ENCODE data around the gene TMEM61.

The TMEM61 gene

DNA sequence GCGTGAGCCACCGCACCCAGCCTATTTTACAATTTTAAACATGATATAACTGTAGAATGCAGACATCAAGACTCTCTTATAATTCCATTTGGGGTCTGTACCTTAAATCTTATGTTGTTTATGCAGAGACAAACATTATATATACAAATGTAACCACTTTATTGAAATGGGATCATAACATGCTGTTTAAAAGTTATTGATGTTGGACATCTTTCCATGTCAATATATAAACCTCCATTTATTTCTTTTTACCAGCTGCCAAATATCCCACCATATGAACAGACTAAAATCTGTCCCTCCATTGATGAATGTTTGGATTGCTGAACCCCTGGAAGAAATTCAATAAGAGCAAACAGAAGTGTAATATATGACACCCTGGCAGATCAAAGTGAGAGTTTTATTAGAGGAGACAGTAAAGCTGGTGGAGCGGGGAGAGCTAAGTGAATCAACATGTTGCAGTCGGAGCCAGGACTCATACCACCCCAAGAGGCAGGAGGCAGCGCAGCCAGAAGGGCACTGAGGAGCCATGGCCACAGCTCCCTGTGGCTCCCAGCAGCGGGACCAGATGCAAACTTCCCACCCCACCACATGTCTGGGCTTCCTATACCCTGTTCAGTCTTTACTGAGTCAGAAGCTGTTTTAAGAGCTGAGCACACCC, 54.2 kb downstream of the TMEM61 start:
- Histone ChIP-seq H3K9me3 (no peaks in the 10 kb centered on the region), H3K36me3 (no peaks in the 10 kb centered on the region), H3K27ac (no peak overlapping the region), H3K4me1 (ENCODE audit: control insufficient read depth in 1 of 2, insufficient read depth in 1 of 2, low read depth in 1 of 2, low read length in 1 of 2) (peaks cover 48 to 57% of the 10 kb centered on the region in 2 experiments), H3K27me3 (peaks cover 11% of the 10 kb centered on the region), H3K4me3 (ENCODE audit: low read depth in 1 of 2, low read length in 1 of 2) (no peak overlapping the region)
- TF ChIP-seq, protein P1, sequence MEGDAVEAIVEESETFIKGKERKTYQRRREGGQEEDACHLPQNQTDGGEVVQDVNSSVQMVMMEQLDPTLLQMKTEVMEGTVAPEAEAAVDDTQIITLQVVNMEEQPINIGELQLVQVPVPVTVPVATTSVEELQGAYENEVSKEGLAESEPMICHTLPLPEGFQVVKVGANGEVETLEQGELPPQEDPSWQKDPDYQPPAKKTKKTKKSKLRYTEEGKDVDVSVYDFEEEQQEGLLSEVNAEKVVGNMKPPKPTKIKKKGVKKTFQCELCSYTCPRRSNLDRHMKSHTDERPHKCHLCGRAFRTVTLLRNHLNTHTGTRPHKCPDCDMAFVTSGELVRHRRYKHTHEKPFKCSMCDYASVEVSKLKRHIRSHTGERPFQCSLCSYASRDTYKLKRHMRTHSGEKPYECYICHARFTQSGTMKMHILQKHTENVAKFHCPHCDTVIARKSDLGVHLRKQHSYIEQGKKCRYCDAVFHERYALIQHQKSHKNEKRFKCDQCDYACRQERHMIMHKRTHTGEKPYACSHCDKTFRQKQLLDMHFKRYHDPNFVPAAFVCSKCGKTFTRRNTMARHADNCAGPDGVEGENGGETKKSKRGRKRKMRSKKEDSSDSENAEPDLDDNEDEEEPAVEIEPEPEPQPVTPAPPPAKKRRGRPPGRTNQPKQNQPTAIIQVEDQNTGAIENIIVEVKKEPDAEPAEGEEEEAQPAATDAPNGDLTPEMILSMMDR (IDR thresholded peaks at IDR 0.05) = no peak

DNA sequence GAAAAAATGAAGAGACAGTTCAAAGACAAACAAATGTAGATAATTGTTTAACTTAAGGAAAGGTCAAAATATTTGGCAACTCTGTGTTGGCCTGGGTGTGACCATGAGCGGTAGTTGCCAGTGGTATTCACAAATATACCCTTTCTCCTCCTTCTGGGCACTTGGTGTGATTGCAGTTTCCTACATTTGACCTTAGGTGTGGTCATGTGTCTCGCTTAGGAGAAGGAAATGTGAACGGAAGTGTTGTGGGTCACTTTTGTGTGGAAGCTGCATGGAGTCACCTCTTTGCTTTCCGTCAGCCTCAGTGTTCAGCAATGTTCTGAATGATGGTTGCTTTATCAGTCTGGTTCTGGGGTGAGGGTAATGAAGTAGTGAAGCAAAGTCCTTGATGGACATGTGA, 55.5 kb downstream of the TMEM61 start:
- Histone ChIP-seq H3K4me3 (ENCODE audit: low read depth in 1 of 2, low read length in 1 of 2) (peak overlapping the region in 1 of 2 experiments; percentile 12), H3K9me3 (no peaks in the 10 kb centered on the region), H3K27me3 (peaks cover 24% of the 10 kb centered on the region), H3K36me3 (no peaks in the 10 kb centered on the region), H3K27ac (peak overlapping the region; percentile 60), H3K4me1 (ENCODE audit: control insufficient read depth in 1 of 2, insufficient read depth in 1 of 2, low read depth in 1 of 2, low read length in 1 of 2) (peaks cover 59 to 70% of the 10 kb centered on the region in 2 experiments)
- TF ChIP-seq, protein P1 (IDR thresholded peaks at IDR 0.05) = peak; percentile 16

DNA sequence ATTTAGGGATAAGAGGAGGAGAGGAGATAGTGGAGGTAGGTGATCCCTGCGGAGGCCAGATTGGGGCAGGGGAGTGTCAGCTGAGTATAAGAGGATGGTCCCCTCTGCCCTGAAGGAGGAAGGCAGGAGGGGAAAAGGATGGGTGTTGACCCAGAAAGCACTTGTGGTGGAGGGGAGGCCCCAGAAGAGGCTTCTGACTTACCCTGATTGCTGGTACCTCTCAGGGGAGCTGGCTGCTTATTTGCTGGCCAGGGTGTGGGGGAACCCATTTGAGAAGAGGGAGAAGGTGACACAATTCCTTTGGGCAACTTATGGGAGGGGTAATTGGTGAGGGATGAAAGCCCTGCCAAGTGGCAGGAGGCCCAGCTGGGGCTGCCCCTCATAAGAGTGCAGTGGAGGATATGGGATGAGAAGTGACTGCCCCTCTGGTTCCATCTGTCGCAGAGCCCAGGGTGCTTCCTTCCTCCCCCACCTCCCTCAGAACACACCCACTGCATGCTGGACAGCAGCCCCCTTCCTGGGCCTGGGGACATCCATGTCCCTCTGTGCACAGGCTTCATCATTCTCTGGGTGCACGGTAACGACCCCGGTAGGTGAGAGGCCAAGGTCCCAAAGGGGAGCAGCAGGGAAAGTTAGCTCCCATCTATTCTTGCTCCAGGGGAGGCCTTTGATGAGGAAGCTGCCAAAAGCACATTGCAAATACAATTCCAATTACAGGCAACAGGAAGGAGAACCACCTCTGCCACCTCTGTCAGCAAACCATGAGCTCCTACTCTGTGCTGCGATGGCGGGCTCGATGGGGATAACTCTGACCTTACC, 57.5 kb downstream of the TMEM61 start:
- peaks cover 59 to 74% of the 10 kb centered on the region in 2 experiments for H3K4me1 ChIP-seq (ENCODE audit: control insufficient read depth in 1 of 2, insufficient read depth in 1 of 2, low read depth in 1 of 2, low read length in 1 of 2)
- no peak overlapping the region for H3K4me3 ChIP-seq (ENCODE audit: low read depth in 1 of 2, low read length in 1 of 2)
- TF ChIP-seq, protein P1 (IDR thresholded peaks at IDR 0.05) = no peak
- no peaks in the 10 kb centered on the region for H3K9me3 ChIP-seq
- H3K36me3 ChIP-seq = no peaks in the 10 kb centered on the region
- H3K27ac ChIP-seq = peak overlapping the region; percentile 16
- H3K27me3 ChIP-seq = peaks cover 40% of the 10 kb centered on the region

DNA sequence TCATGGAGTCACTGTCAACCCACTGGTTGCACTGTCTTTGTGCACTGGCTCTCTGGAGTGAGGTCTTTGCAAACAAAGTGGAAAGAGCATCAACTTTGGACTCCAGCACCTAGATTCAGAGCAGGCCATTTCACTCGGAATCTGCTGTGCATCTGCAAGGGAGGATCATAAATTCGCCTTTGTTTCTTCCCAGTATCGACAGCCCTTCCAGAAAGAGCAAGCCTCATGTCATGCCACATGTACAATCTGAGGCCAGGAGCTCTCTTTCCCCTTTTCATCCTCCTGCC, 58.1 kb downstream of the TMEM61 start:
- H3K9me3 ChIP-seq = no peaks in the 10 kb centered on the region
- no peak overlapping the region for H3K27ac ChIP-seq
- H3K27me3 ChIP-seq = peaks cover 40% of the 10 kb centered on the region

DNA sequence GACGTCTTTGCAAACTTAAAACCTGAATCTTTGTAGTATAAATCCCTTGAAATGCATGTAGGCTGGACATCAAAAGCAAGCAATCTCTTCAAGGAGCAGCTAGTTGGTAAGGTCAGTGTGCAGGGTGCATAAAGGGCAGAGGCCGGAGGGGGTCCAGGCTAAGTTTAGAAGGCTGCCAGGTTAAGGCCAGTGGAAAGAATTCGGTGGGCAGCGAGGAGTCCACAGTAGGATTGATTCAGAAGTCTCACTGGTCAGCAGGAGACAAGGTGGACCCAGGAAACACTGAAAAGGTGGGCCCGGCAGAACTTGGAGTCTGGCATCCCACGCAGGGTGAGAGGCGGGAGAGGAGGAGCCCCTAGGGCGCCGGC, 58.5 kb downstream of the TMEM61 start:
- Histone ChIP-seq H3K27me3 (peaks cover 40% of the 10 kb centered on the region), H3K4me1 (ENCODE audit: control insufficient read depth in 1 of 2, insufficient read depth in 1 of 2, low read depth in 1 of 2, low read length in 1 of 2) (peaks cover 59 to 70% of the 10 kb centered on the region in 2 experiments), H3K9me3 (no peaks in the 10 kb centered on the region), H3K36me3 (no peaks in the 10 kb centered on the region), H3K27ac (no peak overlapping the region), H3K4me3 (ENCODE audit: low read depth in 1 of 2, low read length in 1 of 2) (peak overlapping the region in 1 of 2 experiments; percentile 34)
- TF ChIP-seq, protein P1 (IDR thresholded peaks at IDR 0.05) = no peak

More for the DNA sequence above, 58.1 kb downstream of the TMEM61 start:
- peaks cover 59 to 74% of the 10 kb centered on the region in 2 experiments for H3K4me1 ChIP-seq (ENCODE audit: control insufficient read depth in 1 of 2, insufficient read depth in 1 of 2, low read depth in 1 of 2, low read length in 1 of 2)
- no peak overlapping the region for H3K4me3 ChIP-seq (ENCODE audit: low read depth in 1 of 2, low read length in 1 of 2)
- no peaks in the 10 kb centered on the region for H3K36me3 ChIP-seq
- TF ChIP-seq, protein P1 (IDR thresholded peaks at IDR 0.05) = no peak
